Panc1 (cell line): ENCODE measurements around the gene F13B.

Source experiments
- CTCF ChIP-seq: fragments of 450-650 bp; IDR thresholded peaks from 2 replicates; pipeline ENCODE4 v1.5.1; 2017; ENCODE audit warnings: mild to moderate bottlenecking
- POLR2AphosphoS5 ChIP-seq: IDR thresholded peaks from 2 replicates; pipeline ENCODE4 v1.6.1; 2012; ENCODE audit warnings: mild to moderate bottlenecking, low read depth, low read length, moderate library complexity
- REST ChIP-seq, 2 experiments: IDR thresholded peaks; 2 replicates each; pipeline ENCODE4 v1.6.1; 2011 to 2012; ENCODE audit warnings: low read depth in 2 of 2, control low read depth in 1 of 2, low read length in 1 of 2, mild to moderate bottlenecking in 1 of 2, moderate library complexity in 1 of 2; ENCODE audit not compliant: insufficient read depth in 1 of 2
- SIN3A ChIP-seq: IDR thresholded peaks from 2 replicates; pipeline ENCODE4 v1.6.1; 2012; ENCODE audit warnings: low read depth, mild to moderate bottlenecking, low read length, moderate library complexity, borderline replicate concordance; ENCODE audit not compliant: insufficient read depth

- no peak for TF ChIP-seq CTCF
- TF ChIP-seq SIN3A = no peak
- TF ChIP-seq REST (IDR thresholded peaks at IDR 0.05; ENCODE audit: insufficient read depth in 1 of 2, low read depth in 2 of 2, low read length in 1 of 2) = no peak
- TF ChIP-seq POLR2AphosphoS5 = no peak
These were observed 1.5 kb downstream of the F13B start for GRCh38 chr1:197065559-197065958.
